RWPE2 (cell line): ENCODE data around the gene PLIN5.
"Not testable (repeated sequence)": the region's sequence is repeated elsewhere in the genome, so short reads cannot be mapped to it uniquely, and the experiment has no call there.

Source experiments
- ATAC-seq: fragments of 200-7000 bp; cut with Tn5 transposase; 3 replicates; pipeline ENCODE4 v1.9.1; 2021; ENCODE audit warnings: low read depth
- DNase-seq: peaks from one replicate; pipeline ENCODE4 v3.0.0-alpha.2; 2020; ENCODE audit warnings: low spot score
- H3K27ac ChIP-seq: fragments of 450-650 bp; 2 replicates; pipeline ENCODE4 v1.5.1; 2017; ENCODE audit warnings: mild to moderate bottlenecking; ENCODE audit not compliant: poor library complexity, severe bottlenecking
- H3K27me3 ChIP-seq: fragments of 250-450 bp; sonication (Bioruptor Pico); 2 replicates; pipeline ENCODE4 v1.5.1; 2021; ENCODE audit warnings: mild to moderate bottlenecking, moderate library complexity; ENCODE audit not compliant: insufficient read depth, poor library complexity, severe bottlenecking
- H3K36me3 ChIP-seq: fragments of 250-450 bp; sonication (Bioruptor Pico); 2 replicates; pipeline ENCODE4 v1.5.1; 2020; ENCODE audit warnings: low read depth, mild to moderate bottlenecking, moderate library complexity
- H3K4me1 ChIP-seq: fragments of 250-450 bp; sonication (Bioruptor Pico); 2 replicates; pipeline ENCODE4 v1.5.1; 2021; ENCODE audit warnings: mild to moderate bottlenecking, moderate library complexity; ENCODE audit not compliant: insufficient read depth, poor library complexity, severe bottlenecking
- H3K4me3 ChIP-seq: fragments of 250-450 bp; sonication (Bioruptor Pico); 2 replicates; pipeline ENCODE4 v1.5.1; 2021; ENCODE audit warnings: mild to moderate bottlenecking, moderate library complexity; ENCODE audit not compliant: severe bottlenecking
- H3K9me3 ChIP-seq: fragments of 250-450 bp; sonication (Bioruptor Pico); 2 replicates; pipeline ENCODE4 v1.5.1; 2021; ENCODE audit warnings: mild to moderate bottlenecking, moderate library complexity; ENCODE audit not compliant: severe bottlenecking
- TF ChIP-seq, protein P1 (sequence below): fragments of 450-650 bp; IDR thresholded peaks from one replicate; pipeline ENCODE4 v1.5.1; 2017; ENCODE audit warnings: mild to moderate bottlenecking, moderate library complexity; ENCODE audit not compliant: poor library complexity, severe bottlenecking

Gene PLIN5

DNA sequence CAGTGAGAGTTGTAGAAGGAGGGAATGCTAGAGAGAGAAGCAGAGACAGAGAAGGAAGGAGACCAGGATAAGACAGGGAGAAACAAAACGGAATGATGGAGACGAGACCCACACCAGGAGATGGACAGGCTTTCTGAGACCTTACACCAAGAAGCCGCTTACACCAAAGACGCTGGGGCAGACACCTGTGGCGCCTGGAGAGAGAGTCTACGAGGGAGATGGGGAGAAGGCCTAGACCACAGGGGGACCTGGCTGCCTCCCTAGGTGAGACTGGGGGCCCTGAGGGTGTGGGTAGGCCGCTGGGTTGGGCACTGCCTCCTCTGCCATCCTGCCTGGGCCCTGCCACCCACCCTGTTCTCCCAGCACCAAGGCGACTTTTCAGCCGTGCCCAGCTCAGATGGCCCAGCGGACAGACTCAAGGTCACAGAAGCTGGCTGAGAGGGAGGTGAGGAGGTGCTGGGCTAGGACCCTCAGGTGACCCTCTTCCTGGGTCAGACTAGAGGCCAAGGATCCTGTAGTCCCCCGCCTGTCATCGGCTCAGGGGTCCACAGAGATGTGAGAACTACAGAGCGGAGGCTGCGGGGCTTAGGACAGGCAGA is 5.0 kb downstream of the PLIN5 start:
- DNase-seq (no peak), ATAC-seq (no peak)
- no peak overlapping the region for H3K4me3 ChIP-seq
- H3K27me3 ChIP-seq = no peaks in the 10 kb centered on the region
- H3K27ac ChIP-seq = no peak overlapping the region
- TF ChIP-seq, protein P1, sequence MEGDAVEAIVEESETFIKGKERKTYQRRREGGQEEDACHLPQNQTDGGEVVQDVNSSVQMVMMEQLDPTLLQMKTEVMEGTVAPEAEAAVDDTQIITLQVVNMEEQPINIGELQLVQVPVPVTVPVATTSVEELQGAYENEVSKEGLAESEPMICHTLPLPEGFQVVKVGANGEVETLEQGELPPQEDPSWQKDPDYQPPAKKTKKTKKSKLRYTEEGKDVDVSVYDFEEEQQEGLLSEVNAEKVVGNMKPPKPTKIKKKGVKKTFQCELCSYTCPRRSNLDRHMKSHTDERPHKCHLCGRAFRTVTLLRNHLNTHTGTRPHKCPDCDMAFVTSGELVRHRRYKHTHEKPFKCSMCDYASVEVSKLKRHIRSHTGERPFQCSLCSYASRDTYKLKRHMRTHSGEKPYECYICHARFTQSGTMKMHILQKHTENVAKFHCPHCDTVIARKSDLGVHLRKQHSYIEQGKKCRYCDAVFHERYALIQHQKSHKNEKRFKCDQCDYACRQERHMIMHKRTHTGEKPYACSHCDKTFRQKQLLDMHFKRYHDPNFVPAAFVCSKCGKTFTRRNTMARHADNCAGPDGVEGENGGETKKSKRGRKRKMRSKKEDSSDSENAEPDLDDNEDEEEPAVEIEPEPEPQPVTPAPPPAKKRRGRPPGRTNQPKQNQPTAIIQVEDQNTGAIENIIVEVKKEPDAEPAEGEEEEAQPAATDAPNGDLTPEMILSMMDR = no peak
- no peaks in the 10 kb centered on the region for H3K9me3 ChIP-seq
- no peaks in the 10 kb centered on the region for H3K4me1 ChIP-seq
- H3K36me3 ChIP-seq = no peaks in the 10 kb centered on the region

DNA sequence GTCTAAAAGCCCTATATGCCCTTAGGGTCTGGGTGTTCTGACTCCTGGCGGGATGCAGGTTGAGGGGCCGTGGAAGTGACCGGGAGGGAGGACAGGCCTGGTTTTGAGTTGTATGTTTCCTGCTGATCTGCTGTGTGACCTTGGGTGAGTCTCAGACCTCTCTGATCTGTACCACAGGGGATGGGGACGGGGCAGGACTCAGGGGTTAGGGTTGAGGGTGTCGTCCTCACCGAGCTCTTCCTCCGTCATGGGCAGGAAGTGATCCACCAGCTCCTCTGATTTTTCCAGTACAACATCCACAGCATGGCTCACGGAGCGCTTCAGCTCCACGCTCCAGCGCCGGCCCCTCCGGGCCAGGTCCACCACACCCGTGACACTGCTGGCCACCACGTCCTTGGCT is 6.2 kb downstream of the PLIN5 start:
- no peak for ATAC-seq
- DNase-seq = no peak
- TF ChIP-seq, protein P1 = no peak
- Histone ChIP-seq H3K27ac (no peak overlapping the region), H3K27me3 (no peaks in the 10 kb centered on the region), H3K9me3 (no peaks in the 10 kb centered on the region), H3K4me1 (no peaks in the 10 kb centered on the region), H3K4me3 (no peak overlapping the region), H3K36me3 (no peaks in the 10 kb centered on the region)

DNA sequence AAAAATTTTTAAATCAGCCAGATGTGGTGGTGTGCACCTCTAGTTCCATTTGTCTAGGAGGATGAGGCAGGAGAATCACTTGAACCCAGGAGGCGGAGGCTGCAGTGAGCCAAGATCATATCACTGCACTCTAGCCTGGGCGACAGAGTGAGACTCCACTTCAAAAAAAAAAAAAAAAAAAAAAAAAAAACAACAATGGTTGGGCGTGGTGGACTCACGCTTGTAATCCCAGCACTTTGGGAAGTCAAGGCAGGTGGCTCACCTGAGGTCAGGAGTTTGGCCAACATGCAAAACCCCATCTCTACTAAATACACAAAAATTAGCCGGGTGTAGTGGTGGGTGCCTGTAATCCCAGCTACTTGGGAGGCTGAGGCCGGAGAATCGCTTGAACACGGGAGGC is 7.6 kb downstream of the PLIN5 start:
- not testable (repeated sequence) for H3K27ac ChIP-seq, H3K4me3 ChIP-seq, H3K9me3 ChIP-seq, H3K27me3 ChIP-seq, H3K4me1 ChIP-seq, H3K36me3 ChIP-seq, ATAC-seq, DNase-seq

DNA sequence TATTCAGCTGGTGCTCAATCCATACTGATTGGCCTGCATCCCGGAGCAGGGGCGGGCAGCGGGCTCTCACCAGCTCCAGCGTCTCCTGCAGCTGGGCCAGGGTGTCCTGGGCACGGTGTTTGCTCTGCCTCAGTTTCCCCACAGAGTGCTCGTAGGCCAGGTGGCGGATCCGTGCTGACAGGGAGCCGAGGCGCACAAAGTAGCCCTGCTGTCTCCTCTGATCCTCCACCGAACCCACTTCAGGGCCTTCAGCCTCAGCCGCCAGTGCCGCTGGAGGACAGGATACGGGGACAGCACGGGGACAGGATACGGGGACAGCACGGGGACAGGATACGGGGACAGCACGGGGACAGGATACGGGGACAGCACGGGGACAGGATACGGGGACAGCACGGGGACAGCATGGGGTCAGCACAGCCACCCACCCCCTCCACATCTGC is 9.4 kb downstream of the PLIN5 start:
- Histone ChIP-seq H3K4me1 (no peaks in the 10 kb centered on the region), H3K36me3 (no peaks in the 10 kb centered on the region), H3K9me3 (no peaks in the 10 kb centered on the region), H3K27me3 (no peaks in the 10 kb centered on the region), H3K27ac (no peak overlapping the region), H3K4me3 (no peak overlapping the region)
- TF ChIP-seq, protein P1 = no peak
- no peak for ATAC-seq
- no peak for DNase-seq

DNA sequence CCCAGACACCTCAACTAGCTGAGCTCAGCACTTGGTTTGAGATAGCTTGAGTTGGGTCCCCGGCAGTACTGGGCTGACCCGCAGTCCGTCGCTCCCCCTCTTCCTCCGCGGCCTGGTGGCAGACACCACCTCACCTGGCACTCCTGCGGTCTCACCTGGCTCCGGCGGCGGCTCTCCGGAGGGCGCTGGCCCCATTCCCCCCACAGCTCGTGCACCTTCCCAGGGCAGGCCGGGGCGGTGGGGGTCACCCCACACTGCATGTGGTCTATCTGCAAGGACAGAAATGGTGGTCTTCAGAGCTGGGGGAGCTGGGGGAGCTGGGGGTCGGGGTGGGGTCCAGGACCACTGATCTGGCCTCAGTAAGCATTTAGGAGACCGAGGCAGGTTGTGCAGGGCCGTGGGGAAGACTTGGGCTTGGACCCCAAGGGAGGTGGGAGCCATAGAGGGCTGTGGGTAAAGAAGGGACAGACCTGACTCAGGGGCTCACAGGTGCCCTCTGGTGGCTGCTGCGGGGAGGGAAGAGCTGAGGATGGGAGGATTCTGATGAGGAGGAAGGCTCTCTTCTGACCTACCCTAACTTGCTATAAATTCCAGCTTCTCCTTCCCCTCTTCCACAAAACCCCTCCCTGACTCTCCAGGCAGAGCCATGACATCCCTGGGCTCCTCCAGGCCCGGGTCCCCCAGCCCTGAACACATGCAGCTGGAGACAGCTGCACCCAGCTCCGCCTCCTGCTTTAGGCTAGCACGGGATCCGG is 10.0 kb downstream of the PLIN5 start:
- TF ChIP-seq, protein P1 = peak; percentile 60
- no peaks in the 10 kb centered on the region for H3K9me3 ChIP-seq
- DNase-seq = no peak
- 0 out of 3 replicates have a peak, but pooled peaks have one; percentile 57 for ATAC-seq
- H3K27ac ChIP-seq = no peak overlapping the region
- no peaks in the 10 kb centered on the region for H3K36me3 ChIP-seq
- peaks cover 1% of the 10 kb centered on the region for H3K4me1 ChIP-seq
- H3K4me3 ChIP-seq = no peak overlapping the region
- H3K27me3 ChIP-seq = no peaks in the 10 kb centered on the region
